Measurements from ENCODE around the gene EML4. TPM values are rescaled to one million over a fixed set of nuclear protein-coding genes. Genes with fewer than 3 reads are reported as not detected.

EML4 gene
- total RNA-seq, 2 donors from 2014 or later, result 32.8 to 59.9 TPM

DNA sequence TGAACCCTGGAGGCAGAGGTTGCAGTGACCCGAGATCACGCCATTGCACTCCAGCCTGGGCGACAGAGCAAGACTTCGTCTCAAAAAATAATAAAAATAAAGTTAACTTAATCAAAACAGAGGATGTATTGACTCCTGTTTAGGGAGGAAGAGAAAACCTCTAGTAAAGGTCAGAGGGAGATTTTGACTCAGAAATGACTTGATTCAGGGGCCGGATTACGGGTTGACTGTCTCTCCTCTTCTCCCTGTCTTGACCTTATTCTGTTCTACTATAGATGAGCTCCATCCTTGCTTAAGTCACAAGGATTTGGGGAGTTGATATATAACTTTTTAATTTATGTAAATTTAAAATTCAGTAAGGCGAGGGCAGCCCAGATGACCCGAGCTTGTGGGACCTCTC, 120.9 kb downstream of the EML4 start:
- DNase-seq (ENCODE audit: low spot score) (no peak), ATAC-seq (ENCODE audit: insufficient number of reproducible peaks, low FRiP score, low read depth) (no peak)
- Histone ChIP-seq H3K4me1 (ENCODE audit: control insufficient read depth in 1 of 2, low read depth in 2 of 2) (no peaks in the 10 kb centered on the region), H3K4me3 (no peak overlapping the region), H3K27me3 (replicated peaks; ENCODE audit: insufficient read depth) (no peaks in the 10 kb centered on the region), H3K36me3 (peaks cover 6% of the 10 kb centered on the region), H3K27ac (no peak overlapping the region), H3K9me3 (no peaks in the 10 kb centered on the region)
- TF ChIP-seq, protein P1, sequence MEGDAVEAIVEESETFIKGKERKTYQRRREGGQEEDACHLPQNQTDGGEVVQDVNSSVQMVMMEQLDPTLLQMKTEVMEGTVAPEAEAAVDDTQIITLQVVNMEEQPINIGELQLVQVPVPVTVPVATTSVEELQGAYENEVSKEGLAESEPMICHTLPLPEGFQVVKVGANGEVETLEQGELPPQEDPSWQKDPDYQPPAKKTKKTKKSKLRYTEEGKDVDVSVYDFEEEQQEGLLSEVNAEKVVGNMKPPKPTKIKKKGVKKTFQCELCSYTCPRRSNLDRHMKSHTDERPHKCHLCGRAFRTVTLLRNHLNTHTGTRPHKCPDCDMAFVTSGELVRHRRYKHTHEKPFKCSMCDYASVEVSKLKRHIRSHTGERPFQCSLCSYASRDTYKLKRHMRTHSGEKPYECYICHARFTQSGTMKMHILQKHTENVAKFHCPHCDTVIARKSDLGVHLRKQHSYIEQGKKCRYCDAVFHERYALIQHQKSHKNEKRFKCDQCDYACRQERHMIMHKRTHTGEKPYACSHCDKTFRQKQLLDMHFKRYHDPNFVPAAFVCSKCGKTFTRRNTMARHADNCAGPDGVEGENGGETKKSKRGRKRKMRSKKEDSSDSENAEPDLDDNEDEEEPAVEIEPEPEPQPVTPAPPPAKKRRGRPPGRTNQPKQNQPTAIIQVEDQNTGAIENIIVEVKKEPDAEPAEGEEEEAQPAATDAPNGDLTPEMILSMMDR (IDR thresholded peaks at IDR 0.05), result no peak

DNA sequence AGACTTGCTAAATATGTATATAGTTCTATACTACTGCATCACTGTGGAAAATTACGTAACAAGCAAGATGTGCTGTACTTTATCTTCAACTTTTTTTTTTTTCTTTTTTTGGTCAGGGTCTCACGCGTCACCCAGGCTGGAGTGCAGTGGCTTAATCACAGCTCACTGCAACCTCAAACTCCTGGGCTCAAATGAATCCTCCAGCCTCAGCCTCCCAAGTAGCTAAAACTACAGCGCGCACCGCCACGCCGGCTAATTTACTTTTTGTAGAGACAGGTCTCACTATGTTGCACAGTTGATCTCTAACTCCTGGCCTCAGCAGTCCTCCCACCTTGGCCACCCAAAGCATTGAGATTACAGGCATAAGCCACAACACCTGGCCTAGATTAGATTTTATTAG, 123.9 kb downstream of the EML4 start:
- H3K9me3 ChIP-seq, result no peaks in the 10 kb centered on the region
- ATAC-seq (ENCODE audit: insufficient number of reproducible peaks, low FRiP score, low read depth) (no peak), DNase-seq (ENCODE audit: low spot score) (no peak)
- TF ChIP-seq, protein P1 (IDR thresholded peaks at IDR 0.05), result no peak
- no peak overlapping the region for H3K4me3 ChIP-seq
- H3K27ac ChIP-seq, result no peak overlapping the region
- H3K36me3 ChIP-seq, result peaks cover 13% of the 10 kb centered on the region
- no peaks in the 10 kb centered on the region for H3K27me3 ChIP-seq (replicated peaks; ENCODE audit: insufficient read depth)
- peaks cover 7 to 9% of the 10 kb centered on the region in 2 donors for H3K4me1 ChIP-seq (ENCODE audit: control insufficient read depth in 1 of 2, low read depth in 2 of 2)

DNA sequence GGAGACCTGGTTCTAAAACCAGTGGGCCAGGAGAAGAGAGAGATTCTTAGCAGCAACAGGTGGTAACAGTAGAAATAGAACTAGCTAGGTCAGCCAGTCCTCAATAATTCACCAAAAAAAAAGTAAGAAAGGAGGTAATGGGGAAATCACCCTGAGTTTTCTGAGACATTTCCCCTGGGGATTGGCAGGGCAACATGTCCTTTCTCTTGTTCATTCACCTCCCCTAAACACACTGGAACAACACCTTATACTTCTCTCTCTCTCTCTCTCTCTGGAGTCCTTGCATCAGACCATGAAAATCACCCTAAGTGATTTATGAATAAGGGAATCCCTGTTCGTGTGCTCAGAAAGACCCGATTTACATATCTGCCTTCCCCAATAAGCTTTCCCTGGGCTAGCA, 127.1 kb downstream of the EML4 start:
- Histone ChIP-seq H3K27me3 (replicated peaks; ENCODE audit: insufficient read depth) (no peaks in the 10 kb centered on the region), H3K4me1 (ENCODE audit: control insufficient read depth in 1 of 2, low read depth in 2 of 2) (peaks cover 10 to 18% of the 10 kb centered on the region in 2 donors), H3K36me3 (peaks cover 13% of the 10 kb centered on the region), H3K27ac (no peak overlapping the region), H3K9me3 (no peaks in the 10 kb centered on the region), H3K4me3 (no peak overlapping the region)
- DNase-seq (ENCODE audit: low spot score) (no peak), ATAC-seq (ENCODE audit: insufficient number of reproducible peaks, low FRiP score, low read depth) (no peak)
- TF ChIP-seq, protein P1 (IDR thresholded peaks at IDR 0.05), result no peak

DNA sequence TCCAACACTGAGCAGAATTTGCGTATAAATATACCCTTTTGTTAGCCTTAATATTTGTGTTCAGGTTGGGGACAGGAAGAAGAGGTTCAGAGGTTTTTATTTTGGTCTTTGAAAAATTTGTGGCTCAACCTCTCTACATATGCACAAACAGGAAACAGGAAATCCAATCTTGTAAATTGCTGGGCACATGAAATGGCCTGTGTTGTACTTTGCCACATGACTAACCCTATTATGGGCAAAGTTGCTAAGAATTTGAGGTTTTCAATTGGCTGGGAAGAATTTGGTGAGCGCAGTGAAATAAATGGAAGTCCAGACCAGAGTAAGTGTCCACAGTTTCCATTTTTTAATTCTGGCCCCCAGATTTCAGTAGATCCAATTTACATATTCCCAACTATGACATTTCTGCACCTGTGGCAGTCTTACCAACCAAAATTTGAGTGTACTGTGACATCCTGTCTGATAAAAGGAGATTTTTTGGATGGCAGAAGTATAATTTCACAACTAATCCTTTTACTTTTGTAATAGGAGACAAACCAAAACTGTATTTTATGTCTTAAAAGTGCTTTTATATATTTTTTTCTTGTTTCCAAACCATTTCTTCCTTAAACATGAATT, 128.3 kb downstream of the EML4 start:
- no peak overlapping the region for H3K27ac ChIP-seq
- DNase-seq (ENCODE audit: low spot score), result no peak

DNA sequence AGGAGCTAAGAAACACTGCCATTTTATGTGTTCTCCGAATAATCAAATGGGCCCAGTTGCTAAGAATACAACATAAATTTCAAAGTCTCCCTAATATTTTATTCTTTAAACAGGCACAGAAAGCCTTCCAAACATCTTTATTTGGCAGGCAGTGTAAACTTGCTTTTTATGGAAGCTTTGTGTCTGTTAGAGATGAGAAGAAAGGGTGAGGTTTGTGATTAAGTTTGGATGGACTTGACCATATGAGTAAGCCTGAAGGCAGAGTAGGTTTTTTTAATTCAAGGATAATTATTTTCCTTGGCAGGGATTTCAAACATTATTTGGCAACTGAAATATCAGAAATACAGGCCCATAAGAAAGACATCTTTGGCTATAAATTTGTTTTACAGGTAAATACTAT, 129.0 kb downstream of the EML4 start:
- ATAC-seq (ENCODE audit: insufficient number of reproducible peaks, low FRiP score, low read depth) (no peak), DNase-seq (ENCODE audit: low spot score) (no peak)
- Histone ChIP-seq H3K36me3 (peaks cover 13% of the 10 kb centered on the region), H3K4me3 (no peak overlapping the region), H3K27ac (no peak overlapping the region), H3K27me3 (replicated peaks; ENCODE audit: insufficient read depth) (no peaks in the 10 kb centered on the region), H3K4me1 (ENCODE audit: control insufficient read depth in 1 of 2, low read depth in 2 of 2) (peaks cover 10 to 18% of the 10 kb centered on the region in 2 donors), H3K9me3 (no peaks in the 10 kb centered on the region)
- TF ChIP-seq, protein P1 (IDR thresholded peaks at IDR 0.05), result no peak

More for the DNA sequence above, 128.3 kb downstream of the EML4 start:
- Histone ChIP-seq H3K27me3 (replicated peaks; ENCODE audit: insufficient read depth) (no peaks in the 10 kb centered on the region), H3K4me3 (no peak overlapping the region), H3K4me1 (ENCODE audit: control insufficient read depth in 1 of 2, low read depth in 2 of 2) (peaks cover 10 to 18% of the 10 kb centered on the region in 2 donors), H3K36me3 (peaks cover 13% of the 10 kb centered on the region), H3K9me3 (no peaks in the 10 kb centered on the region)
- TF ChIP-seq, protein P1 (IDR thresholded peaks at IDR 0.05), result no peak
- ATAC-seq (ENCODE audit: insufficient number of reproducible peaks, low FRiP score, low read depth), result no peak
